Stimulated activated CD8-positive, alpha-beta memory T cell treated with anti-CD3 and anti-CD28 coated beads, Interleukin-4, amount 100 ng/mL, for 48 hours (primary cell): ENCODE data around the gene PACS1.

Source experiments
- DNase-seq: peaks from one replicate; pipeline ENCODE4 v3.0.0-alpha.2; 2020

The PACS1 gene

GRCh38 chr11:66279092-66279734, 209.1 kb downstream of the PACS1 start:
- no peak for DNase-seq

DNA sequence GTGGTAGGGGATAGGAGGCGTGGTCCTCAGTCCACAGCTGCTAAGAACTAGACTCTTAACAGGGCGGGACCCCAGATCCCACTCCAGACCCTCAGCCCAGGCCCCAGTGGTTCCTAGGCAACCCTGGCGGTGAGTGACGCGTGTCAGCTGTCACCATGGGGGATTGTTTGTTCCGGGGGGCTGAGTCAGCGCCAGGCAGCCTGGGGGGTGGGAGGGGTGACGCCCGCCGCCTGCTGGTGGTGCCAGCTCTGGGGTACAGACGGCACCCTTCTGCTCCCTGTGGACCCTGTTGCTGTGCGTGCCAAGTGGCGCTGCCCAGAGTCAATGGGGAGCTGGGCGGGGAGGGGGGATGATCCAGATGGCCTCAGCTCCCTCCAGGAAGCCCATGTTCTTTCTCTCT, 210.4 kb downstream of the PACS1 start:
- no peak for DNase-seq

- no peak for DNase-seq
Observed at GRCh38 chr11:66281001-66281400, 210.9 kb downstream of the PACS1 start.

GRCh38 chr11:66281776-66282467, 211.8 kb downstream of the PACS1 start:
- no peak for DNase-seq

GRCh38 chr11:66282468-66283455, 212.7 kb downstream of the PACS1 start:
- peak; percentile 100 for DNase-seq

DNA sequence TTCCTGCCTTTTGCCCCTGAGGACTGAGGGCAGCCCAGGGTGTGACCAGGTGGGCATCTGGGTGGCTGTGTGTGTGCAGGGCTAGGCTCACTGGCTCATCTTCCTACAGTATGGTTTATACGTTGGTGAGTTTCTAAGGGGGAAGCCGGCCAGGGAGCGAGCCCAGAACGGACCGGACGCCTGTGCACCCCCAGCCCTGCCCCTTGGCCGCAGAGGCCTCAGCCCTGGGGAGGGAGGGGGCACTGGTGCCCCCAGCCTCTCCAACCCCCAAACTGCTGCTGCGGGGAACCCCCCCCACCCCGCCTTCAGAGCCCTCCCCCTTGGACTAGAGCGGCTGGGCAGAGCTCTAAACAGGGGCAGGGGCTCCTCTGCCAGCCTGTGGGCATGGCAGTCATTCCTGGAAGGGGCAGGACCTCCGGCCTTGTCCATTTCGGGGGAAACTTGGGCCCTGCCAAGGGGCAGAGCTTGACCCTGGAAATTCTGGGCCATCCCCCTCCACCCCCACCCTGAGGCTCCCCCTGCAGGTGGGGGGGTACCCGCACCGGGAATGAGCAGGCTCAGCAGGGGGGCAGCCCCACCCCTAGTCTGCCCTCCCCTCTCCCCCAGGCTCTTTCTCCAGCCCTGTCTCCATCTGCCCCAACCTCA, 213.5 kb downstream of the PACS1 start:
- no peak for DNase-seq

DNA sequence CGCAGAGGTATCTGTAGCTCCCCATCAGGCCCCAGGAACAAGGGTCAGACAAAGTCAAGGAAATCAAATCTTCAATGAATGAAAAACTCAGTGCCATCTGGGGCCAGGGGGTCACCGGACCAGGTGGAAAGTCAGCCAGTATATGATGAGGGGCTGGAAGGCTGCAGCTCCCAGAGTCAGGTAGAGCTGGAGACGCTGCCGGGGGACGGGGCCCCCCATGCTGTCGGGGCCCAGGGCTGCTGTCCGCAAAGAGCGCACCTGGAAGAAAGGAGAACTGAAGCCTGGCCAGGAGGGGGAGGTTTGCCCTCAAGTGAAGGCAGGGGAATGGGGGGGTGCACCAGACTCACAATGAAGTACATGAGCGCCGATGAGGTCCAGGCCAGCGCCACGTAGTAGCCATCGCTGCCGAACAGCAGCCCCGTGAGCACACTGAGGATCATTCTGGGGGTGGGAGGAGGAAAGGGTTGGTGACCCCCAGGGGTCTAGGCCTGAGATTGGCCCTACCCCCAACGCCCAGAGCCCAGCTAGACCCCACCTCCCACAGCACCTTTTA, 214.5 kb downstream of the PACS1 start:
- no peak for DNase-seq

DNA sequence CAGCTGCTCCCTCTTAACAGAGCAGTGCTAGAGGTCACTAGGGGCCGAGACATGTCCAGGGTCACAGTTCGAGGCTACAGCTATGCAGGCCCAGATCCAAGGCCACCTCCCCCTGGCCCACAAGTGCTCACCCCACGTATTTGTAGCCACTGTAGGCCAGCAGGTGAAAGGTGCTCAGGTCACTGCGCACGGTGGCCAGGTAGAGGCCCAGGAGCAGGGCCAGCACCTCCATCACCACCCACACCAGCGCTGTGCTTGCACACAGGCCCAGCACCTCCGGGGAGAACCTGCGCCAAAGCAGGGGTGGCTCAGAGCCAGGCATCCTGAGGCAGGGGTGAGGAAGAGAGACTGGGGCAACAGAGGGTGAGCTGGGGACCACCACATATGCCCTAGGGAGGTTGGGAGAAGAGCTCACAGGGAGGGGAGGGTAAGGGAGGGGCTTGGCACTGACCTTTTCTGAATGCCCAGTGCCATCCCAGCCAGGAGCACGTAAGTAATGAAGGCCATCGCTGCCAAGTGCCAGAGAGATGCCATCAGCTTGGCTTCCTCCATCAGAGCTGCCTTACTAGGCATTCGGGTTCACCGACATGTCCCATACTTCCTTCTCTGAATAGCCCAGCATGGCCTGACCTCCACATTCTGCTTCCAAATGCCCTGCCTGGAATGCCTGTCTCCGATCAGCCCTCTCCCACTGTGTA, 215.3 kb downstream of the PACS1 start:
- DNase-seq, result no peak

DNA sequence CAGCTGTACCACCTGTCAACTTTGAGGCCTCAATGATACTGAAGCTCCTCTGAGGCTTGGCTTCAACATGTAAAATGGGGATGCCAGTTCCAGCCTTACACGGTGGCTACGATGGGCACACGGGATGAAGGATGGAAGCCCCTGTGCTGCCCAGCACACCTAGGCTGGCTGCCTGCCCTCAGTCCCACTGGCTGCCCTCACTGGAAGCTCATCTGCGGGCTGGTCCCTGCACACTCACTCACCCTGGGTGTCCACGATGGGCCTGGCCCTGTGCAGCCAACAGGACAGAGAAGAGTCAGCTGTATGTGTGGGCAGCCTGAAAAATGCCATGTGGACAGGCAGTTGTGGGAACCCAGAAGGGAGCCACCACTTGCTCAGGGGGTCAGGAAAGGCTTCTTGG, 216.6 kb downstream of the PACS1 start:
- DNase-seq, result no peak

DNA sequence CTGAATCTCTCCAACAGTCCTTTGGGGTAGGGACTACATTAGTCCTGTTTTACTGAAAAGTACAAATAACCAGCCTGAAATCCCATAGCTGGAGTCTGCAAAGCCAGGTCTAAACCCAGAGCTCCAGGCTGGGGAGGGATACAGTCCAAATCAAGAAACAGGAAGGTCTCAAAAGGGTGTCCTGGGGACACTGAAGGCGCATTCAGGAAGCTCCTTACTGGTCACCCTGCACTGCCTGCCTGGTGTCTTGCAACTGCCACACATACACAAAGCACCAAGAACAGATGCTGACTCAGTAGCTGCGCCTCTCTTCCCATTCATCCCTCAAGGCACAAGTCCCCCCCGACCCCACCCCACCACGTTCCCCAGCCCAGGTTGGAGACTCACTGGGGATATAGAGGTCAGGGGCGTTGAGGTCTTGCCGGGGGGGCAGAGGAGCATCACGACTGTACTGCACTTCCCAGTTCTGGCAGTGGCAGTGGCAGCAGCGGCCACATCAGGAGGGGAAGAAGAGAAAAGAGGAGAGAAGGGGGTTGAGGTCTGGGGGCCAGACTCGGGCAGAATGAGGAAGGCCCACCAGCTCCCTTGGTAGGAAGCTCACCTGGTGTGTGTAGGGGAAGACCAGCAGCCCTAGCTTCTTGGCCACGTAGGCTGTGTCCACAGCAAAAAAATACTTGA, 217.3 kb downstream of the PACS1 start:
- DNase-seq, result no peak

DNA sequence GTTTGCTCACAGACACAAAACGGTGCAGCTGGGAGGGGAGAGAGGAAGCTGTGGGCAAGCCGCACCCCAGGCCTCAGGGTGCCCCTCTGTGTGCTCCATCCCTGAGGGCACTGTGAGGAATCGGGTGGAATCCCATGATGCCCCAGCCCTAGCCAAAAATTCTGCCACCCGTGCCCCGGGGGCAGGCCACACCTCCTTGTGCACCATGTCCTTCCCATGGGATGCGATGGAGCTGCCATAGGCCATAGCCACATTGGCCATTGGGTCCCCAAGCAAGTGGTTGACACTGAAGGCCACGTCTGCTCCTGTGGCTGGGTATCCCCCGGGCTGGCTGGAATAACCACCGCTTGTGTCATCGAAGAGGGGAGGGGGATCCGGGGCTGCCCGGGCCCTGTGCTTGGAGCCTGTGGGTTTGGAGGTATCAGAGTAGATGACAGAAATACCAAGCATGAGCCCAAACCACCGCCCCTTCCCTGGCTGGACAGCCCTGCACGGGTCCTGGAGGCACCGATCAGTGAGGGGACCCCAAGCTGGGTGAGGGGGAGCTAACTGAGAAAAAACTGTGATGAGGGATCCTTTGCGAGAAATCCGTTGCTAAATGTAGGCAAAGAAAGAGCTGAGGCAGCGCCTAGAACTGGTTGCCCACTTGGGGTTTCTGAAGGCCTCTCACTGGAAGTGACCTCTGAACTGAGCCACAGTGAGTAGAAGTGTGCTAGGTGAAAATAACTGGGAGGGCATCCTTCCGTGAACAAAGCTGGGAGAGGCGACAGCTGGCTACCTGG, 218.0 kb downstream of the PACS1 start:
- no peak for DNase-seq

GRCh38 chr11:66288671-66289547, 218.8 kb downstream of the PACS1 start, which contains the start of gene YIF1A:
Gene YIF1A, minus strand, starts transcription at chr11:66289143. Its CDS starts 158 bp downstream, at chr11:66288985.
- peak; percentile 98 for DNase-seq

GRCh38 chr11:66289548-66290329, 219.7 kb downstream of the PACS1 start:
- peak; percentile 90 for DNase-seq

DNA sequence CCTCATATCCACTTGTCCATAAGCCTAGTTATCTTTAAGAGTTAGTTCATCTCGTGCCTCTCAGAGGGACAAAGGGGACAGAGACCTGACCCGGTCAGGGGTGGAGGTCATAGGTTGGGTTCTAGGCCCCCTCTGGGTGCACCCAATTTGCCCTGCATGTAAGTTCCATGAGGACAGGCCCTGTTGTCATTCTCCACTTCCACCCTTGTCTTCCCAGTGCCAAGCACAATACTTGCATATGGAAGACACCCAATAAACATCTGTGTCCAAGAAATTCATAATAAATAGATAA, 220.2 kb downstream of the PACS1 start:
- DNase-seq, result no peak

DNA sequence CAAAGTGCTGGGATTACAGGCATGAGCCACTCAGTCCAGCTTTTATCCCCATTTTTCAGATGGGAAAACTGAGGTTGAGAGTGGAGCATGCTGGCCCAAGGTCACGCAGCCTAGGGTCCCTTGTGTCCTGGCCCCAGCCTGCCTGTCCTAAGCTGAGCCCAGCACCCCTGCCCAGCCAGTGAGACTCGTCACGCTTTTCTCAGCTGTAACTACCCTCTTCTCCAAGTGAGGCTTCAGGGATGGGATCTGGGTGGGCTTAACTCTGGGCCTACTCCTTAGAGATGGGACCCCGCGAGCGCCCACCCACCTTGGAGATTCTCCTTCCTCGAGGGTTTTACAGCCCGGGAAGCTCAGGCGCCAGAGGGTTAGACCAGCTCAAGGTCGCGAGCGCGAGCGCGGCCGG, 221.2 kb downstream of the PACS1 start:
- no peak for DNase-seq

DNA sequence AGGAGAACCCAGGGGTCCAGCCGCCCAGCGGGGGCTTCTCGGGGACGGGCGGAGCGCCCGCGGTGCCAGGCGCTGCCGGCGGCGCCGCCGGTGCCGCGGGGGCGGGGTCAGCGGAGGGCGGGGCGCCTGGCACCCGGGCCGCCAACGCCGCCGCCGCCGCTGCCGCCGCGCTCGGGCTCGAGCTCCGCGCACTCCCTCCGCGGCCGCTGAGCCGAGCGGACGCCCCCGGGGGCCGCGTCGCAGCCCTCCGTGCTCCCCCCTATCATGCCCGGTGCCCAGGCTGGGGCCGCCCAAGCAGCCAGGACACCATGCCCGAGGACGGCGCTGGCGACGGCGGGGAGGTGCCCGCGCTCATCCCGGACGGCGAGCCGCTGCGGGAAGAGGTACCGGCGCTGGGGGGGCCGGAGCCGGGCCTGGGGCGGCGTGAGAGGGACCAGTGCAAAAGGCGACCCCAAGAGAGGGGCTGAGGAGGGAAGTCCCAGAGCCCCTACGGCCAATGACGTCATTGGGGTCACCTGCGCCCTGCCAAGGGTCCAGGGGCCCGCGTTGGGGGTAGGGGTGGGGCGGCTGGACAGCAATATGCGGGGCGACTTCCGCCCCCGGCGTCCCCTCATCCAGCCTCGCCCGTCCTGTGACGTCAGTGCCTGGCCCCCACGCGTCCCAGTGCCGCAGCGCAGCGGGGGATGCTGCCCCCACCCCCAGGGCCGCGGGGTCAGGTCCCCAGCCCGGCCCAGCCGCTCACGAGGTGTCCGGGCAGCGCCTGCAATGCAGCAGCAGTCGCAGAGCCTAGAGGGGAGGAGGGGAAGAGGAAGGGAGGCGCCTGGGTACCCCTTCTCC, 221.9 kb downstream of the PACS1 start, which contains the start of gene TMEM151A:
TMEM151A (plus strand) TSS at position 189 of the 837 bp plus-strand sequence; CDS start at position 309, 120 bp downstream.
- no peak for DNase-seq

- DNase-seq, result no peak
Observed at GRCh38 chr11:66292543-66293332, 222.7 kb downstream of the PACS1 start.
